HEK293 (cell line): ENCODE measurements around the gene TMCC1.

Source experiments
- KLF17 ChIP-seq: fragments of 450-650 bp; formaldehyde crosslinking; IDR thresholded peaks from 2 replicates; pipeline ENCODE4 v1.5.1; 2016; ENCODE audit warnings: missing biosample characterization, missing genetic modification characterization
- SETDB1 ChIP-seq: IDR thresholded peaks from one replicate; pipeline ENCODE4 v1.6.1; 2017; ENCODE audit warnings: mild to moderate bottlenecking, low read length, moderate library complexity, mixed read lengths; ENCODE audit not compliant: insufficient read length
- TSHZ1 ChIP-seq: fragments of 450-650 bp; formaldehyde crosslinking; IDR thresholded peaks from 2 replicates; pipeline ENCODE4 v1.5.1; 2016; ENCODE audit warnings: missing biosample characterization, missing genetic modification characterization, borderline replicate concordance
- YY1 ChIP-seq: fragments of 450-650 bp; formaldehyde crosslinking; IDR thresholded peaks from 2 replicates; pipeline ENCODE4 v1.5.1; 2018; ENCODE audit warnings: missing biosample characterization, missing genetic modification characterization
- ZBTB10 ChIP-seq: fragments of 450-650 bp; formaldehyde crosslinking; IDR thresholded peaks from 2 replicates; pipeline ENCODE4 v1.5.1; 2016; ENCODE audit warnings: missing biosample characterization, missing genetic modification characterization
- ZBTB20 ChIP-seq: fragments of 450-650 bp; formaldehyde crosslinking; IDR thresholded peaks from 2 replicates; pipeline ENCODE4 v1.5.1; 2016; ENCODE audit warnings: missing biosample characterization, missing genetic modification characterization
- ZNF529 ChIP-seq: fragments of 450-650 bp; formaldehyde crosslinking; IDR thresholded peaks from 2 replicates; pipeline ENCODE4 v1.5.1; 2017; ENCODE audit warnings: missing genetic modification characterization, missing biosample characterization; ENCODE audit not compliant: insufficient replicate concordance
- TF ChIP-seq, protein P1 (sequence below): fragments of 450-650 bp; formaldehyde crosslinking; IDR thresholded peaks from 2 replicates; pipeline ENCODE4 v1.5.1; 2016; ENCODE audit warnings: missing biosample characterization, missing genetic modification characterization
- TF ChIP-seq, protein P2 (sequence below): fragments of 450-650 bp; formaldehyde crosslinking; IDR thresholded peaks from 2 replicates; pipeline ENCODE4 v1.5.1; 2016; ENCODE audit warnings: missing biosample characterization, missing genetic modification characterization

DNA sequence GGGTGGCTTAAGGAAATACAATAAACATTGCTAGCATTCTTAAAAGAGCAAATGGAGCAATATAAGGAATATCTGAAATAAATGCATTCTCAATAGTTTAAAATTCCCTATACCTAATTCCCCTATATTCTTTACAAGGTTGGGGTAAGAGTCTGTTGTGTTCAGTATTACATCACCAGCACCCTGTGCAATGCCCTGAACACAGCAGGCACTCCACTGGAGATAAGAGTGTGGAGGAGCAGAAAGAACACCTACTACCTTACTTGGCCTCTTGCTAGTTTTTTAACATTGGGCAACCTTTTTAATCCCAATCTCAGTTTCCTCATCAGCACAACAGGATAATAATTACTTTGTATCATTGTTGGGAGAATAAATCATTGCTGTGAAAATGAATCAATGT is 146.9 kb downstream of the TMCC1 start:
- TF ChIP-seq, protein P1, sequence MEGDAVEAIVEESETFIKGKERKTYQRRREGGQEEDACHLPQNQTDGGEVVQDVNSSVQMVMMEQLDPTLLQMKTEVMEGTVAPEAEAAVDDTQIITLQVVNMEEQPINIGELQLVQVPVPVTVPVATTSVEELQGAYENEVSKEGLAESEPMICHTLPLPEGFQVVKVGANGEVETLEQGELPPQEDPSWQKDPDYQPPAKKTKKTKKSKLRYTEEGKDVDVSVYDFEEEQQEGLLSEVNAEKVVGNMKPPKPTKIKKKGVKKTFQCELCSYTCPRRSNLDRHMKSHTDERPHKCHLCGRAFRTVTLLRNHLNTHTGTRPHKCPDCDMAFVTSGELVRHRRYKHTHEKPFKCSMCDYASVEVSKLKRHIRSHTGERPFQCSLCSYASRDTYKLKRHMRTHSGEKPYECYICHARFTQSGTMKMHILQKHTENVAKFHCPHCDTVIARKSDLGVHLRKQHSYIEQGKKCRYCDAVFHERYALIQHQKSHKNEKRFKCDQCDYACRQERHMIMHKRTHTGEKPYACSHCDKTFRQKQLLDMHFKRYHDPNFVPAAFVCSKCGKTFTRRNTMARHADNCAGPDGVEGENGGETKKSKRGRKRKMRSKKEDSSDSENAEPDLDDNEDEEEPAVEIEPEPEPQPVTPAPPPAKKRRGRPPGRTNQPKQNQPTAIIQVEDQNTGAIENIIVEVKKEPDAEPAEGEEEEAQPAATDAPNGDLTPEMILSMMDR (tag by site-specific recombination), result no peak
- TF ChIP-seq, protein P2, sequence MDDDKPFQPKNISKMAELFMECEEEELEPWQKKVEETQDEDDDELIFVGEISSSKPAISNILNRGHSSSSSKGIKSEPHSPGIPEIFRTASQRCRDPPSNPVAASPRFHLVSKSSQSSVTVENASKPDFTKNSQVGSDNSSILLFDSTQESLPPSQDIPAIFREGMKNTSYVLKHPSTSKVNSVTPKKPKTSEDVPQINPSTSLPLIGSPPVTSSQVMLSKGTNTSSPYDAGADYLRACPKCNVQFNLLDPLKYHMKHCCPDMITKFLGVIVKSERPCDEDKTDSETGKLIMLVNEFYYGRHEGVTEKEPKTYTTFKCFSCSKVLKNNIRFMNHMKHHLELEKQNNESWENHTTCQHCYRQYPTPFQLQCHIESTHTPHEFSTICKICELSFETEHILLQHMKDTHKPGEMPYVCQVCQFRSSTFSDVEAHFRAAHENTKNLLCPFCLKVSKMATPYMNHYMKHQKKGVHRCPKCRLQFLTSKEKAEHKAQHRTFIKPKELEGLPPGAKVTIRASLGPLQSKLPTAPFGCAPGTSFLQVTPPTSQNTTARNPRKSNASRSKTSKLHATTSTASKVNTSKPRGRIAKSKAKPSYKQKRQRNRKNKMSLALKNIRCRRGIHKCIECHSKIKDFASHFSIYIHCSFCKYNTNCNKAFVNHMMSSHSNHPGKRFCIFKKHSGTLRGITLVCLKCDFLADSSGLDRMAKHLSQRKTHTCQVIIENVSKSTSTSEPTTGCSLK, result no peak
- TF ChIP-seq SETDB1, result no peak
- TF ChIP-seq KLF17 (tag by site-specific recombination), result no peak
- TF ChIP-seq ZBTB10, result no peak
- TF ChIP-seq TSHZ1 (tag by site-specific recombination), result no peak
- TF ChIP-seq ZBTB20 (tag by site-specific recombination), result no peak
- TF ChIP-seq ZNF529 (tag by site-specific recombination), result no peak
- TF ChIP-seq YY1 (tag by site-specific recombination), result no peak
